ENCODE data around the gene SULT1A3.
"Not testable (repeated sequence)": the region's sequence is repeated elsewhere in the genome, so short reads cannot be mapped to it uniquely, and the experiment has no call there.

Gene SULT1A3

GRCh38 chr16:30184891-30185682 lies 14.0 kb upstream of the SULT1A3 start:
- H3K4me3 ChIP-seq (replicated peaks in 1 of 2; ENCODE audit: low read depth in 2 of 2, low read length in 2 of 2) = no peak overlapping the region
- DNase-seq (ENCODE audit: low read depth in 2 of 2) = no peak
- TF ChIP-seq CTCF (IDR thresholded peaks at IDR 0.05; ENCODE audit: low read depth, low read length) = no peak

GRCh38 chr16:30185683-30186421 lies 13.2 kb upstream of the SULT1A3 start:
- H3K4me3 ChIP-seq (replicated peaks in 1 of 2; ENCODE audit: low read depth in 2 of 2, low read length in 2 of 2) = no peak overlapping the region
- DNase-seq (ENCODE audit: low read depth in 2 of 2) = no peak
- TF ChIP-seq CTCF (IDR thresholded peaks at IDR 0.05; ENCODE audit: low read depth, low read length) = no peak

- DNase-seq (ENCODE audit: low read depth in 2 of 2) = no peak
- no peak overlapping the region for H3K4me3 ChIP-seq (replicated peaks in 1 of 2; ENCODE audit: low read depth in 2 of 2, low read length in 2 of 2)
- no peak for TF ChIP-seq CTCF (IDR thresholded peaks at IDR 0.05; ENCODE audit: low read depth, low read length)
Observed at GRCh38 chr16:30186444-30186781, 12.6 kb upstream of the SULT1A3 start.

- peak; percentile 74 for TF ChIP-seq CTCF (IDR thresholded peaks at IDR 0.05; ENCODE audit: low read depth, low read length)
- H3K4me3 ChIP-seq (replicated peaks in 1 of 2; ENCODE audit: low read depth in 2 of 2, low read length in 2 of 2) = no peak overlapping the region
- DNase-seq (ENCODE audit: low read depth in 2 of 2) = peak; percentile 45 to 51
Observed at GRCh38 chr16:30186782-30187555, 12.1 kb upstream of the SULT1A3 start.

- no peak overlapping the region for H3K4me3 ChIP-seq (replicated peaks in 1 of 2; ENCODE audit: low read depth in 2 of 2, low read length in 2 of 2)
- no peak for TF ChIP-seq CTCF (IDR thresholded peaks at IDR 0.05; ENCODE audit: low read depth, low read length)
- no peak for DNase-seq (ENCODE audit: low read depth in 2 of 2)
Observed at GRCh38 chr16:30187556-30187865, 11.5 kb upstream of the SULT1A3 start.

- no peak for TF ChIP-seq CTCF (IDR thresholded peaks at IDR 0.05; ENCODE audit: low read depth, low read length)
- DNase-seq (ENCODE audit: low read depth in 2 of 2) = no peak
- H3K4me3 ChIP-seq (replicated peaks in 1 of 2; ENCODE audit: low read depth in 2 of 2, low read length in 2 of 2) = no peak overlapping the region
Observed at GRCh38 chr16:30187971-30188561, 11.0 kb upstream of the SULT1A3 start.

- not testable (repeated sequence) for DNase-seq (ENCODE audit: low read depth in 2 of 2); H3K4me3 ChIP-seq (replicated peaks in 1 of 2; ENCODE audit: low read depth in 2 of 2, low read length in 2 of 2)
Observed at GRCh38 chr16:30191158-30191557, 7.9 kb upstream of the SULT1A3 start.

- DNase-seq (ENCODE audit: low read depth in 2 of 2); H3K4me3 ChIP-seq (replicated peaks in 1 of 2; ENCODE audit: low read depth in 2 of 2, low read length in 2 of 2): not testable (repeated sequence)
Observed at GRCh38 chr16:30193098-30193497, 6.0 kb upstream of the SULT1A3 start.

- not testable (repeated sequence) for DNase-seq (ENCODE audit: low read depth in 2 of 2)
- H3K4me3 ChIP-seq (replicated peaks in 1 of 2; ENCODE audit: low read depth in 2 of 2, low read length in 2 of 2) = peak within 1 kb of the TSS; percentile 47 to 51
Observed at GRCh38 chr16:30193615-30194014, 5.4 kb upstream of the SULT1A3 start, which contains the start of the genes BOLA2B and SLX1A. TSS of gene BOLA2B (minus strand) at chr16:30193666. CDS start at chr16:30193595, 71 bp downstream. TSS of gene SLX1A (plus strand) at chr16:30193875. CDS start at chr16:30194085, 210 bp downstream.
